ENCODE measurements around the gene CIT. TPM values are rescaled to one million over a fixed set of nuclear protein-coding genes. Genes with fewer than 3 reads are reported as not detected.

Gene CIT
- total and polyA plus RNA-seq, 9 of the 15 experiments (the other 6 are each of a cell fraction or from before 2014, with no cell fraction given), result 1.1 to 46.7 (median 21.3) TPM

GRCh38 chr12:119914666-119915065, 37.5 kb upstream of the CIT start:
- CTCF ChIA-PET (ENCODE audit: low intra/inter-chr PET ratio), result no interaction called here
- Histone ChIP-seq H3K79me2 (ENCODE audit: control insufficient read depth, insufficient read depth, low read length) (no peaks in the 10 kb centered on the region), H3K4me1 (replicated peaks in 1 of 2; ENCODE audit: control insufficient read depth in 2 of 2, insufficient read depth in 2 of 2, low read length in 2 of 2) (no peaks in the 10 kb centered on the region; a peak in 1 of 5 replicates), H3K9me3 (replicated peaks; ENCODE audit: control insufficient read depth, insufficient read depth, low read depth, low read length) (no peaks in the 10 kb centered on the region), H3K4me3 (no peak overlapping the region), H3K4me2 (ENCODE audit: insufficient read depth, low read length) (no peak overlapping the region), H3K9ac (ENCODE audit: insufficient read depth in 1 of 2, low read depth in 2 of 2, low read length in 2 of 2) (no peak overlapping the region), H3K36me3 (ENCODE audit: control insufficient read depth, insufficient read depth, low read length) (no peaks in the 10 kb centered on the region), H4K20me1 (replicated peaks; ENCODE audit: control insufficient read depth, insufficient read depth, low read length) (no peaks in the 10 kb centered on the region), H3K9me1 (ENCODE audit: control insufficient read depth, insufficient read depth, low read length) (no peaks in the 10 kb centered on the region), H3K27me3 (ENCODE audit: control insufficient read depth in 2 of 2, insufficient read depth in 2 of 2, low read length in 2 of 2) (peaks cover 4 to 7% of the 10 kb centered on the region in 2 experiments; a peak in 2 of 5 replicates), H2AFZ (ENCODE audit: low read depth, low read length) (no peak overlapping the region), H3K27ac (ENCODE audit: extremely low read depth, low read depth, low read length) (no peak overlapping the region)
- in situ Hi-C loops (cut with MboI), result no loop called here
- DNase-seq (ENCODE audit: extremely low read depth in 1 of 4, low spot score in 3 of 4) (no peak), ATAC-seq (no peak), FAIRE-seq (no peak)
- POLR2A ChIA-PET, result no interaction called here
- WGBS (ENCODE audit: insufficient coverage, low coverage, missing lambda C conversion rate), result 0% methylated on average over 1 of the region's 1 CpG
- BruUV-seq (replicated peaks), result no TSS peak
- TF ChIP-seq EZH2 (IDR thresholded peaks at IDR 0.05; ENCODE audit: borderline replicate concordance, low read depth, low read length) (no peak), POLR3G (IDR thresholded peaks at IDR 0.05; ENCODE audit: extremely low read depth, insufficient read length, insufficient replicate concordance) (no peak), RNF2 (IDR thresholded peaks at IDR 0.05) (no peak), ZNF76 (CRISPR knock-in tag; IDR thresholded peaks at IDR 0.05; ENCODE audit: borderline replicate concordance) (no peak), ZNF583 (CRISPR knock-in tag; IDR thresholded peaks at IDR 0.05) (no peak), KLF1 (tag; IDR thresholded peaks at IDR 0.05) (no peak)
- intact Hi-C loops (cut with micrococcal nuclease), result no loop called here

GRCh38 chr12:119913536-119914330, 36.6 kb upstream of the CIT start:
- Histone ChIP-seq H3K4me2 (ENCODE audit: insufficient read depth, low read length) (no peak overlapping the region), H3K9me3 (replicated peaks; ENCODE audit: control insufficient read depth, insufficient read depth, low read depth, low read length) (no peaks in the 10 kb centered on the region), H4K20me1 (replicated peaks; ENCODE audit: control insufficient read depth, insufficient read depth, low read length) (no peaks in the 10 kb centered on the region), H2AFZ (ENCODE audit: low read depth, low read length) (no peak overlapping the region), H3K4me1 (replicated peaks in 1 of 2; ENCODE audit: control insufficient read depth in 2 of 2, insufficient read depth in 2 of 2, low read length in 2 of 2) (no peaks in the 10 kb centered on the region; a peak in 1 of 5 replicates), H3K9ac (ENCODE audit: insufficient read depth in 1 of 2, low read depth in 2 of 2, low read length in 2 of 2) (no peak overlapping the region), H3K4me3 (no peak overlapping the region), H3K79me2 (ENCODE audit: control insufficient read depth, insufficient read depth, low read length) (no peaks in the 10 kb centered on the region), H3K36me3 (ENCODE audit: control insufficient read depth, insufficient read depth, low read length) (no peaks in the 10 kb centered on the region), H3K27ac (ENCODE audit: extremely low read depth, low read depth, low read length) (no peak overlapping the region), H3K27me3 (ENCODE audit: control insufficient read depth in 2 of 2, insufficient read depth in 2 of 2, low read length in 2 of 2) (peaks cover 7 to 9% of the 10 kb centered on the region in 2 experiments; a peak in 3 of 5 replicates), H3K9me1 (ENCODE audit: control insufficient read depth, insufficient read depth, low read length) (no peaks in the 10 kb centered on the region)
- POLR2A ChIA-PET, result no interaction called here
- ATAC-seq, result no peak
- no peak for DNase-seq (ENCODE audit: extremely low read depth in 1 of 4, low spot score in 3 of 4)
- CTCF ChIA-PET (ENCODE audit: low intra/inter-chr PET ratio), result no interaction called here
- 7% methylated on average over 6 of the region's 6 CpGs for WGBS (ENCODE audit: insufficient coverage, low coverage, missing lambda C conversion rate)
- no TSS peak for BruUV-seq (replicated peaks)
- intact Hi-C loops (cut with micrococcal nuclease) (no loop called here), in situ Hi-C loops (cut with MboI) (no loop called here)
- FAIRE-seq, result no peak
- TF ChIP-seq ZNF408 (CRISPR knock-in tag; IDR thresholded peaks at IDR 0.05; ENCODE audit: low read depth), result no peak
- no peak for TF ChIP-seq FOXK2 (conservative IDR thresholded peaks at IDR 0.05 in 1 of 2, IDR thresholded peaks at IDR 0.05 in 1 of 2; ENCODE audit: low read depth in 2 of 2)
- peak; percentile 51 for TF ChIP-seq RBM25 (IDR thresholded peaks at IDR 0.05; ENCODE audit: low read depth, low read length, severe bottlenecking)
- no peak for TF ChIP-seq ZNF707 (CRISPR knock-in tag; conservative IDR thresholded peaks at IDR 0.05)
- no peak for TF ChIP-seq SNRNP70 (optimal IDR thresholded peaks at IDR 0.05; ENCODE audit: low read depth, low read length)
- TF ChIP-seq, protein P1, sequence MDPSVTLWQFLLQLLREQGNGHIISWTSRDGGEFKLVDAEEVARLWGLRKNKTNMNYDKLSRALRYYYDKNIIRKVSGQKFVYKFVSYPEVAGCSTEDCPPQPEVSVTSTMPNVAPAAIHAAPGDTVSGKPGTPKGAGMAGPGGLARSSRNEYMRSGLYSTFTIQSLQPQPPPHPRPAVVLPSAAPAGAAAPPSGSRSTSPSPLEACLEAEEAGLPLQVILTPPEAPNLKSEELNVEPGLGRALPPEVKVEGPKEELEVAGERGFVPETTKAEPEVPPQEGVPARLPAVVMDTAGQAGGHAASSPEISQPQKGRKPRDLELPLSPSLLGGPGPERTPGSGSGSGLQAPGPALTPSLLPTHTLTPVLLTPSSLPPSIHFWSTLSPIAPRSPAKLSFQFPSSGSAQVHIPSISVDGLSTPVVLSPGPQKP (CRISPR knock-in tag; IDR thresholded peaks at IDR 0.05), result no peak
- TF ChIP-seq JUN (IDR thresholded peaks at IDR 0.05; ENCODE audit: borderline replicate concordance, low read depth, low read length), result no peak
- TF ChIP-seq JUN (CRISPR knock-in tag; IDR thresholded peaks at IDR 0.05; ENCODE audit: borderline replicate concordance), result no peak

Data from K562 (cell line).